NB4 (cell line): Measurements from ENCODE around the gene CCDC158.

Experiments used
- DNase-seq: peaks from one replicate; pipeline ENCODE4 v3.0.0; 2010; ENCODE audit warnings: low read depth
- H3K4me3 ChIP-seq: one replicate; pipeline ENCODE4 v1.5.1; 2011; ENCODE audit warnings: mild to moderate bottlenecking, low read depth, low read length, moderate library complexity
- CTCF ChIP-seq: IDR thresholded peaks from one replicate; pipeline ENCODE4 v1.5.1; 2012; ENCODE audit warnings: low read depth, low read length
- MAX ChIP-seq: IDR thresholded peaks from 2 replicates; pipeline ENCODE4 v1.6.1; 2011; ENCODE audit warnings: low read depth, low read length
- MYC ChIP-seq: IDR thresholded peaks from 2 replicates; pipeline ENCODE4 v1.6.1; 2011; ENCODE audit warnings: low read depth, low read length
- POLR2A ChIP-seq: IDR thresholded peaks from 2 replicates; pipeline ENCODE4 v1.6.1; 2011; ENCODE audit warnings: mild to moderate bottlenecking; ENCODE audit not compliant: insufficient read length; ENCODE audit errors: extremely low read depth

CCDC158 gene

GRCh38 chr4:76441881-76442280, 20.9 kb upstream of the CCDC158 start:
- DNase-seq = no peak
- TF ChIP-seq CTCF (no peak), MYC (no peak), MAX (no peak), POLR2A (no peak)
- no peak overlapping the region for H3K4me3 ChIP-seq

- DNase-seq = no peak
- H3K4me3 ChIP-seq = no peak overlapping the region
- TF ChIP-seq MAX (no peak), CTCF (no peak), MYC (no peak)
Observed at GRCh38 chr4:76439491-76439890, 18.6 kb upstream of the CCDC158 start.

GRCh38 chr4:76435528-76436319, 14.8 kb upstream of the CCDC158 start:
- TF ChIP-seq MYC (no peak), MAX (no peak), CTCF (no peak), POLR2A (no peak)
- no peak for DNase-seq
- no peak overlapping the region for H3K4me3 ChIP-seq

GRCh38 chr4:76434901-76435527, 14.1 kb upstream of the CCDC158 start, which contains the start of gene SHROOM3:
Gene SHROOM3, plus strand, starts transcription at chr4:76435229. Its CDS starts 824 bp downstream, at chr4:76436053.
- no peak within 1 kb of the TSS for H3K4me3 ChIP-seq
- no peak for TF ChIP-seq POLR2A
- TF ChIP-seq MAX = no peak
- TF ChIP-seq CTCF = no peak
- no peak for TF ChIP-seq MYC
- DNase-seq = no peak

- peak; percentile 64 for DNase-seq
- no peak overlapping the region for H3K4me3 ChIP-seq
- TF ChIP-seq MYC = 0 out of 2 replicates have a peak, but pooled peaks have one; percentile 19
- peak; percentile 38 for TF ChIP-seq CTCF
- no peak for TF ChIP-seq MAX
Observed at GRCh38 chr4:76430519-76431388, 9.8 kb upstream of the CCDC158 start.
